GM23248 (cell line): ENCODE results near the gene MAP3K9. TPM values are rescaled to one million over a fixed set of nuclear protein-coding genes. Genes with fewer than 3 reads are reported as not detected.

ENCODE experiments used
- DNase-seq: peaks from one replicate; pipeline ENCODE4 v3.0.0-alpha.2; 2015
- H2AFZ ChIP-seq: fragments of 200-600 bp; sonication (generic); 2 replicates; pipeline ENCODE4 v1.6.1; 2016; ENCODE audit warnings: antibody characterized with exemption
- H3F3A ChIP-seq: fragments of 200-600 bp; sonication (generic); 2 replicates; pipeline ENCODE4 v1.6.1; 2016; ENCODE audit warnings: mild to moderate bottlenecking, antibody characterized with exemption, mixed run types; ENCODE audit not compliant: insufficient read depth
- H3K27ac ChIP-seq: fragments of 200-600 bp; sonication (generic); 2 replicates; pipeline ENCODE4 v1.5.1; 2016; ENCODE audit warnings: mild to moderate bottlenecking
- H3K27me3 ChIP-seq: fragments of 200-600 bp; sonication (generic); replicated peaks from 2 replicates; pipeline ENCODE4 v1.6.1; 2016; ENCODE audit warnings: mild to moderate bottlenecking; ENCODE audit not compliant: insufficient read depth
- H3K36me3 ChIP-seq: fragments of 200-600 bp; sonication (generic); 2 replicates; pipeline ENCODE4 v1.6.1; 2016; ENCODE audit warnings: low read depth, mild to moderate bottlenecking
- H3K4me1 ChIP-seq: fragments of 200-600 bp; sonication (generic); 2 replicates; pipeline ENCODE4 v1.6.1; 2016; ENCODE audit warnings: mild to moderate bottlenecking; ENCODE audit not compliant: insufficient read depth
- H3K4me2 ChIP-seq: fragments of 200-600 bp; sonication (generic); one replicate; pipeline ENCODE4 v1.6.1; 2016; ENCODE audit warnings: mild to moderate bottlenecking; ENCODE audit not compliant: unreplicated experiment
- H3K4me3 ChIP-seq: fragments of 200-600 bp; sonication (generic); 2 replicates; pipeline ENCODE4 v1.5.1; 2016; ENCODE audit warnings: mild to moderate bottlenecking
- H3K79me2 ChIP-seq: fragments of 200-600 bp; sonication (generic); 2 replicates; pipeline ENCODE4 v1.6.1; 2016; ENCODE audit warnings: mild to moderate bottlenecking; ENCODE audit not compliant: insufficient read depth
- H3K9ac ChIP-seq: fragments of 200-600 bp; sonication (generic); 2 replicates; pipeline ENCODE4 v1.6.1; 2016; ENCODE audit warnings: mild to moderate bottlenecking
- H3K9me2 ChIP-seq: fragments of 200-600 bp; sonication (generic); 2 replicates; pipeline ENCODE4 v1.6.1; 2016; ENCODE audit warnings: mixed run types, mild to moderate bottlenecking, moderate library complexity; ENCODE audit not compliant: insufficient read depth
- H3K9me3 ChIP-seq: fragments of 200-600 bp; sonication (generic); one replicate; pipeline ENCODE4 v1.6.1; 2017; ENCODE audit warnings: low read depth
- H4K20me1 ChIP-seq: fragments of 200-600 bp; sonication (generic); 2 replicates; pipeline ENCODE4 v1.6.0; 2016; ENCODE audit not compliant: insufficient read depth
- EZH2 ChIP-seq: fragments of 200-600 bp; sonication (generic); IDR thresholded peaks from 2 replicates; pipeline ENCODE4 v1.6.1; 2018; ENCODE audit warnings: antibody characterized with exemption, mild to moderate bottlenecking; ENCODE audit not compliant: insufficient read depth, poor library complexity, severe bottlenecking
- EZH2phosphoT487 ChIP-seq: fragments of 200-600 bp; sonication (generic); IDR thresholded peaks from 2 replicates; pipeline ENCODE4 v1.6.1; 2018; ENCODE audit warnings: antibody characterized with exemption, moderate library complexity, mild to moderate bottlenecking, low read depth; ENCODE audit not compliant: insufficient read depth
- WGBS, 2 experiments: methylation state at CpG; one replicate each; pipeline ENCODE4 v1.1.6; 2015 to 2017; ENCODE audit warnings: low lambda C conversion rate in 2 of 2, low coverage in 1 of 2; ENCODE audit errors: missing lambda C conversion rate in 2 of 2; 5-methylcytosine and 5-hydroxymethylcytosine counted together
- in situ Hi-C: fragments of 300-500 bp; cut with MboI; formaldehyde crosslinking; loops from 2 replicates; pipeline ENCODE4 v1.15.0; 2020
- polyA plus RNA-seq: library from polyadenylated mRNA; unstranded; fragments of >200 nt; fragmentation: Nextera tagmentation; extraction: Ambion mirVana; gene quantifications from 2 replicates; pipeline ENCODE4 v1.2.1, GENCODE V29; 2016
- total RNA-seq: library from RNA; depleted of rRNA; stranded (reverse); fragments of >200 nt; shearing (Covaris generic); gene quantifications from 2 replicates; pipeline ENCODE4 v1.2.3, GENCODE V29; 2014

MAP3K9 gene
- total and polyA plus RNA-seq, 2 experiments from 2014 or later, result 0.05 TPM; not detected in 1

GRCh38 chr14:70753518-70753953, 55.8 kb downstream of the MAP3K9 start:
- in situ Hi-C loops, result no loop called here
- 9 to 10% methylated on average over 4 of the region's 4 CpGs for WGBS, 2 experiments
- no peak overlapping the region for H3K4me3 ChIP-seq

GRCh38 chr14:70748422-70748821, 60.9 kb downstream of the MAP3K9 start:
- Histone ChIP-seq H3F3A (no peaks in the 10 kb centered on the region), H3K9me2 (no peaks in the 10 kb centered on the region), H3K36me3 (no peaks in the 10 kb centered on the region), H2AFZ (no peak overlapping the region), H3K9ac (no peak overlapping the region), H3K79me2 (no peaks in the 10 kb centered on the region), H3K27me3 (peaks cover 11% of the 10 kb centered on the region; the same call in 1 of the 2 replicates), H3K4me3 (no peak overlapping the region), H3K27ac (no peak overlapping the region), H4K20me1 (no peaks in the 10 kb centered on the region), H3K9me3 (no peaks in the 10 kb centered on the region), H3K4me1 (no peaks in the 10 kb centered on the region), H3K4me2 (no peak overlapping the region)
- peak; percentile 3 for DNase-seq
- WGBS, 2 experiments, result 25 to 32% methylated on average over 3 of the region's 3 CpGs
- in situ Hi-C loops, result no loop called here
- TF ChIP-seq EZH2phosphoT487 (no peak), EZH2 (no peak)

More at GRCh38 chr14:70753518-70753953, 55.8 kb downstream of the MAP3K9 start:
- Histone ChIP-seq H3K36me3 (no peaks in the 10 kb centered on the region), H3K9me3 (no peaks in the 10 kb centered on the region), H4K20me1 (no peaks in the 10 kb centered on the region), H3K9ac (no peak overlapping the region), H3K79me2 (no peaks in the 10 kb centered on the region), H2AFZ (no peak overlapping the region), H3K27ac (no peak overlapping the region), H3K9me2 (no peaks in the 10 kb centered on the region), H3K27me3 (peaks cover 16% of the 10 kb centered on the region; the same call in 1 of the 2 replicates), H3F3A (no peaks in the 10 kb centered on the region), H3K4me1 (no peaks in the 10 kb centered on the region), H3K4me2 (no peak overlapping the region)
- TF ChIP-seq EZH2 (no peak), EZH2phosphoT487 (no peak)
- no peak for DNase-seq

- H3K36me3 ChIP-seq, result no peaks in the 10 kb centered on the region
- no peaks in the 10 kb centered on the region for H3K79me2 ChIP-seq
- H3K4me1 ChIP-seq, result no peaks in the 10 kb centered on the region
- no peak overlapping the region for H3K4me2 ChIP-seq
- DNase-seq, result no peak
- H3K27me3 ChIP-seq, result peaks cover 20% of the 10 kb centered on the region
- H2AFZ ChIP-seq, result no peak overlapping the region
- in situ Hi-C loops, result no loop called here
- no peaks in the 10 kb centered on the region for H3F3A ChIP-seq
- no peak overlapping the region for H3K9ac ChIP-seq
- 34 to 35% methylated on average over 2 of the region's 2 CpGs for WGBS, 2 experiments
- H3K4me3 ChIP-seq, result no peak overlapping the region
- no peaks in the 10 kb centered on the region for H4K20me1 ChIP-seq
- H3K9me2 ChIP-seq, result no peaks in the 10 kb centered on the region
- no peak for TF ChIP-seq EZH2
- no peak for TF ChIP-seq EZH2phosphoT487
- H3K9me3 ChIP-seq, result no peaks in the 10 kb centered on the region
- no peak overlapping the region for H3K27ac ChIP-seq
These were observed 64.7 kb downstream of the MAP3K9 start for GRCh38 chr14:70744641-70745040.

- Histone ChIP-seq H3K79me2 (no peaks in the 10 kb centered on the region), H3K27ac (no peak overlapping the region), H3K36me3 (no peaks in the 10 kb centered on the region), H3K4me2 (no peak overlapping the region), H2AFZ (no peak overlapping the region), H3K9ac (no peak overlapping the region), H3K4me3 (no peak overlapping the region), H3K9me2 (no peaks in the 10 kb centered on the region), H3K27me3 (peaks cover 19% of the 10 kb centered on the region), H3F3A (no peaks in the 10 kb centered on the region), H3K9me3 (no peaks in the 10 kb centered on the region), H4K20me1 (no peaks in the 10 kb centered on the region), H3K4me1 (no peaks in the 10 kb centered on the region)
- TF ChIP-seq EZH2 (no peak), EZH2phosphoT487 (no peak)
- WGBS, 2 experiments, result 55 to 60% methylated on average over 14 of the region's 14 CpGs
- in situ Hi-C loops, result no loop called here
- DNase-seq, result no peak
These were observed 67.0 kb downstream of the MAP3K9 start for GRCh38 chr14:70742316-70742715.

GRCh38 chr14:70741482-70741881, 67.8 kb downstream of the MAP3K9 start:
- in situ Hi-C loops, result no loop called here
- Histone ChIP-seq H3K27me3 (peaks cover 12% of the 10 kb centered on the region), H3K9ac (no peak overlapping the region), H3K27ac (no peak overlapping the region), H3K79me2 (no peaks in the 10 kb centered on the region), H3K9me2 (no peaks in the 10 kb centered on the region), H3K4me2 (no peak overlapping the region), H3K4me3 (no peak overlapping the region), H3K9me3 (no peaks in the 10 kb centered on the region), H4K20me1 (no peaks in the 10 kb centered on the region), H2AFZ (no peak overlapping the region), H3F3A (no peaks in the 10 kb centered on the region), H3K4me1 (no peaks in the 10 kb centered on the region), H3K36me3 (no peaks in the 10 kb centered on the region)
- TF ChIP-seq EZH2phosphoT487 (no peak), EZH2 (no peak)
- no peak for DNase-seq
- WGBS, 2 experiments, result 40 to 50% methylated on average over 6 of the region's 6 CpGs
